Activated naive CD4-positive, alpha-beta T cell treated with Interleukin-2 at 50 U/mL for 16 hours (primary cell): Measurements from ENCODE around the gene RBMY1E.
"Not testable (repeated sequence)": the region's sequence is repeated elsewhere in the genome, so short reads cannot be mapped to it uniquely, and the experiment has no call there.

Source experiments
- DNase-seq: peaks from one replicate; pipeline ENCODE4 v3.0.0-alpha.2; 2020

RBMY1E gene

GRCh38 chrY:21917932-21918331 is at the start of gene RBMY1E:
TSS of gene RBMY1E (minus strand) at chrY:21918032. CDS start at chrY:21916054, 1,978 bp downstream.
- not testable (repeated sequence) for DNase-seq

GRCh38 chrY:21894426-21894825 is 23.4 kb downstream of the RBMY1E start, which contains the start of gene RBMY1D:
TSS of gene RBMY1D (minus strand) at chrY:21894526. CDS start at chrY:21892513, 2,013 bp downstream.
- not testable (repeated sequence) for DNase-seq

- not testable (repeated sequence) for DNase-seq
Observed at GRCh38 chrY:21869407-21870076, 48.3 kb downstream of the RBMY1E start.
